ENCODE measurements around the gene MCTP2. TPM values are rescaled to one million over a fixed set of nuclear protein-coding genes. Genes with fewer than 3 reads are reported as not detected.
A peak's percentile ranks its signal among the peaks of the same experiment; 100 is the strongest.

MCTP2 gene
- total and polyA plus RNA-seq, 2 experiments from 2014 or later: 8.1 to 23.3 TPM

- no peak overlapping the region for H2AFZ ChIP-seq
- no peaks in the 10 kb centered on the region for H3K27me3 ChIP-seq
- H3K36me3 ChIP-seq (replicated peaks; ENCODE audit: insufficient read depth, low read depth): no peaks in the 10 kb centered on the region
- TF ChIP-seq CTCF (IDR thresholded peaks at IDR 0.05; ENCODE audit: poor library complexity): peak; percentile 12
- no peak for TF ChIP-seq EZH2phosphoT487 (IDR thresholded peaks at IDR 0.05; ENCODE audit: low read depth, severe bottlenecking, unreplicated experiment)
- TF ChIP-seq EZH2 (IDR thresholded peaks at IDR 0.05; ENCODE audit: borderline replicate concordance): no peak
- H4K20me1 ChIP-seq (ENCODE audit: insufficient read depth, poor library complexity, severe bottlenecking): no peaks in the 10 kb centered on the region
- no peaks in the 10 kb centered on the region for H3K9me2 ChIP-seq (replicated peaks; ENCODE audit: insufficient read depth)
- no peaks in the 10 kb centered on the region for H3K9me3 ChIP-seq (ENCODE audit: low read depth)
- H3K4me2 ChIP-seq: no peak overlapping the region
- 60% methylated on average over 5 of the region's 5 CpGs for WGBS (ENCODE audit: low lambda C conversion rate, missing lambda C conversion rate)
- no peak for DNase-seq (ENCODE audit: low spot score)
- H3K79me2 ChIP-seq: no peaks in the 10 kb centered on the region
- no peak overlapping the region for H3K4me3 ChIP-seq
- no peaks in the 10 kb centered on the region for H3K4me1 ChIP-seq (ENCODE audit: insufficient read depth)
- H3K27ac ChIP-seq: no peak overlapping the region
Measured at GRCh38 chr15:94526071-94526689, 294.8 kb downstream of the MCTP2 start.

- no peak for DNase-seq (ENCODE audit: low spot score)
- Histone ChIP-seq H3K4me2 (no peak overlapping the region), H3K36me3 (replicated peaks; ENCODE audit: insufficient read depth, low read depth) (no peaks in the 10 kb centered on the region), H3K9me2 (replicated peaks; ENCODE audit: insufficient read depth) (no peaks in the 10 kb centered on the region), H4K20me1 (ENCODE audit: insufficient read depth, poor library complexity, severe bottlenecking) (no peaks in the 10 kb centered on the region), H3K27ac (no peak overlapping the region), H3K27me3 (no peaks in the 10 kb centered on the region), H3K4me3 (no peak overlapping the region), H3K4me1 (ENCODE audit: insufficient read depth) (no peaks in the 10 kb centered on the region), H2AFZ (no peak overlapping the region), H3K9me3 (ENCODE audit: low read depth) (no peaks in the 10 kb centered on the region), H3K79me2 (no peaks in the 10 kb centered on the region)
- 68% methylated on average over 3 of the region's 3 CpGs for WGBS (ENCODE audit: low lambda C conversion rate, missing lambda C conversion rate)
- TF ChIP-seq EZH2 (IDR thresholded peaks at IDR 0.05; ENCODE audit: borderline replicate concordance): no peak
- TF ChIP-seq CTCF (IDR thresholded peaks at IDR 0.05; ENCODE audit: poor library complexity): no peak
- no peak for TF ChIP-seq EZH2phosphoT487 (IDR thresholded peaks at IDR 0.05; ENCODE audit: low read depth, severe bottlenecking, unreplicated experiment)
Measured at GRCh38 chr15:94532226-94532625, 300.9 kb downstream of the MCTP2 start.
